NCI-H774 (cell line): ENCODE measurements around the gene GOLGB1.
A peak's percentile ranks its signal among the peaks of the same experiment; 100 is the strongest.

Experiments
- DNase-seq: peaks from one replicate; lab custom pipeline; 2025; lab: John Stamatoyannopoulos, UW

The GOLGB1 gene

DNA sequence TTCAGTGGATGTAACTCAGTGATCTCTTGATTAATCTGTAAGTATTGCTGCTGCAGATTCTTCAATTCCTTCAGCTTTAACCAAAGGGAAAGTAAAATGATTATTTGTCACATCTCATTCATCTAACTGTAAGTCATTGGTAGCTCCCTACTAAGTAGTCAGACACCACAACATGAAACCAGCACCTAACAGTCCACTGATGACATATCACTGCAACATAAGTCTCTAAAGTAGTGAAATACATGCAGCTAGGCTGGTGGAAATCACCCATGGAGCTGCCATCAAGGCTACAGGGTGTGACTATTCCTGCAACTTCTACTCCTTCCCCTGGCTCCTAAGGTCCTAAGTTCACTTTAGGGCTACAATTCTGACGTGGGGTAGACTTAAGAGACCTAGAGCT lies 67.7 kb downstream of the GOLGB1 start:
- no peak for DNase-seq

DNA sequence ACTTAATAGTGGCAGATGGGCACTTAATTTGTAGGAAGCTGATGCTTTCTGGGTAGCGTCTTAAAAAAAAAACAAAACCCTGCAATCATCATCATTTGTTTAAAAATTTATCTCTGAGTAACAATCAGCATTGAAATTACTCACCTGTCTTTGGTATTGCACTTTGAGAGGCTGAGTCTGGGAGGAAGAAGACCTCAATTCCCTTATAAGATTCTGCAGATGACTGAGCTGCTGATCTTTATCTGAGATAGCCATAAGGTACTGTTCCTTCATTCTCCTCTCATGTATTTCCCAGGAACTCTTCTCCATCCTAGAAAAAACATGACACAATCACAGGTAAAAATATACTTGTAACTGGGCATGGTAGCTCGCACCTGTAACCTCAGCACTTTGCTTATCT lies 72.4 kb downstream of the GOLGB1 start:
- no peak for DNase-seq

DNA sequence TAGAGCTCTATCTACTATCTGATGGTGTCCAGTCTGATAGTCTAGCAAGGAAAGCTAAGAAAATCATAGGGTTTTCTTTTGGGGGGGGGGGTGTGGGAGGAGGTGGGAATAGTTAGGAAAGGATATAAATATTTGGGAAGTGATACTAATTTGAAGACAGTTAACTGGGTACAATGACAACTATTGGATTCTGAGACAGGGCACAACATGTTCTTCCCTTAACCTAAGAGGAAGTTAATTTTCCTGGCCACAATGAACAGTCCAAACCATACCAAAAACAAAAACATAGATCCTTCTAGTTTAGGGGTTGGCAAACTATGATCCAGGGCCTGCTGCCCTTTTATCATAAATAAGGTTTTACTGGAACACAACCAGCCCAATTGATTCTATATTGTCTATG lies 78.9 kb downstream of the GOLGB1 start:
- DNase-seq: no peak

DNA sequence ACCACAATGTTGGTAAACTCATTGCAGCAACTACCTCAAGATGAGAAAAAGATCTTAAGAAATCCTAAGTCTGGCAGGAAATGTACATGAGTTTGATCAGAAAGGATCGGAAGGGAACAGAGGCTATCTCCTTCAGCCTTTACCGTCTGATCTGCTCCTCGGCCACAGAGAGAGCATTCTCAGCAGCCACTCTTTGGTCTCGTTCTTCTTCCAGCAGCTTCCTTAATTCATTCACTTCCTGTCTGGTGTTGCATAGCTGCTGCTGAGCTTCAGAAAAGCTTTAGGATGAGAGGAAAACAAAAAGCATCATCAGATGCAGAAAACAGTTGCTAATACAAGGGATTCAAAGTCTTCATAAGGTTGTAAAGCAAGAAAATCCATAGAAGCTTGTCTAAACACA lies 82.2 kb downstream of the GOLGB1 start:
- no peak for DNase-seq

DNA sequence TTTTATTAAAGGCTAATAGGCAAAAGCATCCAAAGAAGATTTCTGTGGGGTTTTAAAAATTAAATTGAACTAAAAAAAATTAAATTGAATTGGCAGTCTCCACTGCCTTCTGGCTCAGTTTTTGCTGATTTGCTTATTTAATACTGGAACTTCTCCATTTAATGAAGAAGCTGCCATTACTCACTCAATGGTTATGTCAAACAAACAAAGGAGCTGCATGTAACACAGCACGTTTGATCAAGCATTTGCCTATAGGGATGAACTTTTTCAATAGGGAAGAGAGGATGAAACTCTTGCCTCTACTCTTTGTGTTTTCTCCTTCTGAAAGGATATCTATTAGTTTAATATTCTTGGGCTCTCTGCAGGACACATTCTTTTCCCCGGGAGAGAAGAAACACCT lies 84.1 kb downstream of the GOLGB1 start:
- DNase-seq: no peak

DNA sequence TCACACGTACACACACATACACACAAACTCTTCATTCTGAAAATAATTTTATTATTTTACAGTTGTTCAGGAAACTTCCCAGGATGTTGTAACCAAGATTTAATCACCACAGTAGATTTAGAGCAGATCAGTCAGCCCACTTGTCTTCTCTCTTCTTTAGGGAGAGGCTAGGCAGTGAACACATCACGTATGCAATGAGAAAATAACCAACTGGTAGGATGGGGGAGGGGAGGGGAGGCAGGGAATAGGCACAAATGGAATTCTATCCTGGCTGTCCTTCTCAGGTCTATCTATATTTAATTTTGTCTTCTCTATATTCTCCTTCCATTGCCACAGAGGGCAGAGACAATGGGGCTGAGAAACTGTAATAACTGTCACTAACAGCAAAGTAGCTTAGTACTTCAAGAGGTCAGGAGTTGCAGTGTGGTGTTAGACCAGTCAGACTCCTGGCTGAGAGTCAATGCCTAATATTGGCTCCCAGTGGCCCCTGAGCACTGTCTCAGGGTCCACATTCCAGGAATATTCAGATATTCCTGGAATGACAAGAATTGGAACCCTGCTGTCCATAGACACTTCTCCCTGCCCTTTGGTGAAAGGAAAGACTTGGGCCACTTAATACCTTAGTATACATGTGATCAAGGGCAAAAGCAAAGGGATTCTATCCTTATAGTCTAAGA lies 86.2 kb downstream of the GOLGB1 start:
- no peak for DNase-seq

DNA sequence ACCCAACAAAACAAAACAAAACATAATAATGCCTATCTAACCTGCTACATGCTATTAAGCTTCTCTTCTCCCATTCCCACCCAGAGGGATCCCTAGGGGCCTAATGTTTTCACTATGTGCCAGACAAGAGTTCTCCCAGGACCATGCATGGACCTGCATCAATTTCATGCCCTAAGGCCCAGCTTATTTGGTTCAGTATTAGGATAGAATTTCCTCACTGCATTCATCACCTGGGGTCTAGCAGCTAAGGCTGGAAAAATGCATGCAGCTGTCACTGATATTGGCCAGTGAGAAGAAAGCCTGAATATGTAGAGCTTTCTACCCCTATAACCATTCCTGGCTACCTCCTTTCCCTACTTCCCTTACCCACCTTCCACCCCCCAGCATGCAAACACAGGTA lies 86.8 kb downstream of the GOLGB1 start:
- DNase-seq: no peak

DNA sequence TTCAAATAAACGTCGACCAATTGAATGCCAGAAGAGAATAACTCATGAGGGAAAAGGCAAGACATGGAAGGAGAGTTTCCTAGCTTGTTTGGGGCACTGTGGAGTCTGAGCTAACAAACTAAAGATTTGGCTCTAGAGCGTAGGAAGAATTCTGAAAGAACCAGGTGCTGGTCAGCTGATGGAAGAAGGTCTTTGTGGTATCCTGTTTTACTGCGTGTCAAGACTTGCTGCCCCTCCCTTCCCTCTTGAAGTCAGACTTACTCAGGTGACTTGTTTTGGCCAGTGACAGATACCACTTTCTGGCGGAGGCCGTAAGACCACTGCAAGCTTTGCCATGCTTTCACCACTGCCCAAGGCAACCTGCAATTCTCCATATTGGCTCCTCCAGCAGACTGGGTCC lies 88.2 kb downstream of the GOLGB1 start:
- no peak for DNase-seq

DNA sequence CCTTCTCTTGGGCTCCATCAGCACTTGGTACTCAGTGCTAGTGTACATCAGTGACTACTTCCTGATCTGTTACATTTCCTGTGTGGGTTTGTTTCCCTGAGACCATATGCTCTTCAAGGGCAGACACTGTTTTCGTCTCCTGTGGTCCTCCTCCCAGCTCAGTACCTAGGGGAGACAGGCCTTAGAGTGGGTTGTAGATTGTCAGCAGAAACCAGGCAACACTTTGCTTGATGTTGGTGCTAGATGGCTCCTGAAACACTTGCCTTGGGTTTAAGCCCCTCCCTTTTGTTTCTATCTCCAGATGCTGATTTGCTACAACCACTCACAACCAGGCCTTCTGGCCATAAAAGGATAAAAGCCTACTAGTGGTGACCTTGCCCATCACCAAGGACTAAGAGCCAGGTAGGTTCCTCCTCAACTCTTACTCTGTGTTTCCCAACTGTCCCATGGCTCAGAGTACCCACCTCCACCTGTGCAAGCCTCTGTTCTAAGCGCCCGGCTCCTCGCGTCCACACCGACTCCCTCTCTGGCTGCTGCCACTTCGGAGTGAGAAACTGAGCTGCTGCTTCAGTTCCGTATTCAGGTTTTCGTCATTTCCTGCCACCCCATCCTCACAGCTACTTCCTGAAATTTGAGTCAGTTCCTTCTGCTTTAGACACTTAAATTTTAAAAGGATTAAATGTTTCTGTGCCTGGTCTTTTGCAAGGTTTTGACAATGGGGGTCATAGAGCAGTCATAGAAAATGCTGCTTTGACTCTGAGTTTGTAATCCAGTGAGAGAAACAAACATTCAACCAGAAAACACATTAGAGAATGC lies 89.0 kb downstream of the GOLGB1 start, which contains the start of gene HCLS1:
Gene HCLS1 (minus strand): TSS at position 548 of the 816 bp plus-strand sequence. CDS start 2,556 bp downstream, outside the sequence.
- DNase-seq: no peak

DNA sequence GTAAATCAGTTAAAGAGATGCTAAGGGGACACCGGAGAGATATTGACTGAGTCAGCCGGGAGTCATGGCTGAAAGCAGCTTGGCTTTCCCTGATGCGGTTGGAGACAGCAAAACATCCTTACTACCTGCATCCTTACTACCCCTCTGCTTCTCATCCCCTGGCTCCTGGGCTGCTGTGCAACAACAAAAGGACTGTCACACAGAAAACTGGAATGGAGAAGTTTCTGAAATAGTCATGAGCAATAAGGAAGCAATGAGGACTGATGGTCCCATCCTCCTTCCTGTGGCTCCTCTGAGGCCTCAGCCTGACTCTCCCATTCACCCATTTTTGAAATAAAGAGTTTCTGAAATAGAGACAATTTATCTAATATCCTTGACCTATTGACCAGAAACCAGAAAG lies 90.0 kb downstream of the GOLGB1 start:
- DNase-seq: no peak

DNA sequence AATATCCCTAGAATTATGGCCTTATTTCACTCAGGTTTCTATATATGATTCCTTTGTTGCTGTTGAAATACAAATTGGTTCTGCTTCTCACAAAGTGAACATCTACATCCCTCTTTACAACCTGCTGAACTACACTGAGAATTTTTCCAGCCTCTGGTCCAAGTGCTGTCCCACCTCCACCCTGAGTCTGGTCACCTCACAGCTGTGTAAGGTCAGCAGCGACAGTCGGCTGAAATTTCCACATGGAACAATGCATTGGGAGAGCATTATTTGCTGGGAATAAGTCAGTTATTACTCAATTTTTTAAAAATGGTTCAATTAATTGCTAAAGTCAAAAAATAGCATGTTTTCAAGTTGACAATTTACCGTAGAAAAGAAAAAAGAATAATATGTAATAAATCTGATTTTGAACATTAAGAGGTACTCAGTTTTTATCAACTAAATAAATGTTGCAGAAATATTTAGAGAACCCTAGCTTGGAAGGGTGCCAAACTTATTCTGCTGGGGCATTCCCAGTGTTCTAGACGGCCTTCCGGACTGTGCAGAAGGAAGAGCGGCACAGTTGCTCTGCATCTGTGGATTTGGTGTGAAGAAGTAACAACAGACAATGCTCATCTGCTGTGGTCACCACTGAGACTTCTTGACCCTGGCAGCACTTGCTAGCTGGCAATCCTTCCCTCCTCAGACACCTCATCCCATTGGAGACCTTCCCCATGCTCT lies 90.7 kb downstream of the GOLGB1 start:
- DNase-seq: no peak

DNA sequence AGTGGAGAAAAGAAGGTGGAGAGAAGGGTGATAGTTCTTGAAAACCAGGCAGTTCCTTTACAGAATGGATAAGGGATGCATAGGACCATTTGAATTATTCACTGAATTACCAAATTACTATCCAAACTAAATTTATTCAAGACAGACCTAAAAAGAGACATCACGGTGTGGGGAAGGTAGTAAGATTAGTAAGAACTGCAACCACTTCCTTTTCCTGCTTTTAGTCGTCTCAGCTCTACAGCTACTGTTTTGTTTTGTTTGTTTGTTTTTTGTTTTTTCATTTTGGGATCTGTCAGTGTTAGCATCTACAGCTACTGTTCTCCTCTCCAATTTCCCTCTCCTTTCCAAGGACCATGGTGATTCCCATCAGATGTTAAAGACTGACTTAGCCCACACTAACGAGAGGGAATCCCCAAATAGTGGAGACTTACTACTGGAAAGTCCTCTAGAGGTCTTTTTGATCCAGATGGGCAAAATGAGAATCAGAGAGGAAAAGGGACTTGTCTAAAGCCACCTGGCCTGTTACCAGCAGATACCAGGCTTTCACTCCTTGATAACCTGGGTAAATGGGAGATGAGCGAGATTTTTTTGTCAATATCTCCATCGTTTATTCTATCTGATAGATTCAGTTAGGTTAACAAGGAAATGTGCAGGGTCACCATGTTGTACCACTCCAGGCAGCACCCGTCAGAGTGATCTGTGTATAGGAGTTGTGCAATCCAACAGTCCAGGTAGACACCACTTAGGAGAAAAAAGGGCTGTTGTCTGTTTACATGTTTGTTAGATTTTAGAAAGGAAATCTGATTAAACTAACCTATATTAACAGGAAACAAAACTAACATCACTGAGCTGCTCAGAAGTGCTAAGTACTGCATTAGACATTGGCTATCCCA lies 94.8 kb downstream of the GOLGB1 start:
- no peak for DNase-seq

DNA sequence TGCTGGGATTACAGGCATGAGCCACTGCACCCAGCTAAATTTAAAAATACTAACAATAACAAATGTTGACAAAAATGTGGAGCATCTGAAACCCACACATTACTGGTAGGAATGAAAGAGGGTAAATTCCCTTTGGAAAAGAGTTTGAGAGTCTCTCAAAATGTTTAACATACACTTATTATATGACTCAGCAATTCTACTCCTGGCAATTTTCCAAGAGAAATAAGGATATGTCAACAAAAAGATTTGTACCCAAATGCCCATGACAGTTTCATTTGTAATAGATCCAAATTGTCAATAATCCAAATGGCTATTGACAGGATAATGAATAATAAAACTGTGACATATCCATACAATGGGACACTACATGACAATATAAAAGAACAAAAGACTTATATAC lies 97.9 kb downstream of the GOLGB1 start:
- peak; percentile 38 for DNase-seq

DNA sequence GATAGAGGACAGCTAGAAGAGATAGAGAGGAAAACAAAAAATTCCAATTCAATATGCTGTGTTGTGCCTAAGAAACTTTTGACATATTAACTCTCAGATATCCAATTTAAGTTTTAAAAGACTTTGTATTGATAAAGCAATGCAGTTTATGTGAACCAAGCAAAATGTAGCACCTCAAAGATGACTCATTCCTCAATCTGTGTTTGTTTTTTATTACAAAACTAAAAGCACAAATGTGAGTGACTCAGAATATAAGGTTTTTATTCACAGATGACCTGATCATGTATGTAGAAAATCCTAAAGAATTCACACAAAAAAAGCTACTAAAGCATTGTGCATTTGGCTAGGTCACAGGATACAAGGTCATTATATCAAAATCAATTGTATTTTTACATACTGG lies 99.9 kb downstream of the GOLGB1 start:
- DNase-seq: no peak

DNA sequence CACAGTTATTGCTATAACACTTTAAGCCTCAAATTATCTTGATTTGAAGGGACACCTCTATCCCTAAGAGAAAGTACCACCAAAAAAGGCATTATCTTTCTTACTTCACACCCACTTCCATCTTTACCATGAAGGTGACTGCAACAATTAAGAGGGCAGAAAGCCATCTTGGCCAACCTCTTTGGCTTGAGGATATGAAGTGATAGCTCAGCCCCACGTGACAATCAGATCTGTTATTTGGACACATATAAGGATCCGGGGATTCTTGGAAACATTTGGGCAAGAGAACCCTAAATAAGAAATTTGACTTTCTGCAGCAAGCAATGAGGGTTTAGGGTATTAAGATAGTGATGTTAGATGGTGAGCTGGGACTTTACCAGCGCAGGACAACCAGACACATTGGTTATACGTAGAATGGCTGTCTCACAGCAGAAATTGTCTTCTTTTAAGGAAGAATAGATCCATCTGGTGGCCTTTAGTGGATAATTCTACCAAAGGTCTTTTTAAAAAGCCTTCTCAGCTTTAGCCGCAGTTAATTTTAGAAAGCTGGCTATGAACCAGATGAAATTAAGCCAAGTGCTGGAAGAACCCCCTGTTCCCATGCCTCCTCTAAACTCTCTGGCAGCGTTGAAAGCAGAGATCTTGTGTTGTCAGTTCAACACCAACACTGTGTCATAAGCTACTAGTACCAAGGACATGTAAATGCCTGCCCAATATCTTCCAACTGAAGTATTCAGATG lies 101.2 kb downstream of the GOLGB1 start:
- DNase-seq: no peak

DNA sequence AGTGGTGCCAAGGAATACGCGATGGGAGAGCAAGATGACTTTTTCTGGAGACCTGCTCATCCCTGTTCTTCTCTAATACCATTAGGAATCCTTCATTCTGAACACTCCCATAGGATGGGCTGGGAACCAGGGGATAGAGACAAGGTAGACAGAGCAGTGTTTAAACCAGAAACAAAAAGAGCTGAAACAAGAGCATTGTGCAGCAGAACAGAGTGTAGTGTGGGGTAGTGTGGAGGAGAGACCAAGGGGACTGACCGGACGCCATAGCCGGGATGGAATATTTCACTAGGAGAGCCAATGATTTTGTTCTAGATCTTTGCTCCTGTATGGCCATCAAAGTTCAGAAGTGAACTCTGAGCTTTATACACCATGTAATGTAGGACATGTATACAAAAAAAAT lies 104.5 kb downstream of the GOLGB1 start:
- no peak for DNase-seq

DNA sequence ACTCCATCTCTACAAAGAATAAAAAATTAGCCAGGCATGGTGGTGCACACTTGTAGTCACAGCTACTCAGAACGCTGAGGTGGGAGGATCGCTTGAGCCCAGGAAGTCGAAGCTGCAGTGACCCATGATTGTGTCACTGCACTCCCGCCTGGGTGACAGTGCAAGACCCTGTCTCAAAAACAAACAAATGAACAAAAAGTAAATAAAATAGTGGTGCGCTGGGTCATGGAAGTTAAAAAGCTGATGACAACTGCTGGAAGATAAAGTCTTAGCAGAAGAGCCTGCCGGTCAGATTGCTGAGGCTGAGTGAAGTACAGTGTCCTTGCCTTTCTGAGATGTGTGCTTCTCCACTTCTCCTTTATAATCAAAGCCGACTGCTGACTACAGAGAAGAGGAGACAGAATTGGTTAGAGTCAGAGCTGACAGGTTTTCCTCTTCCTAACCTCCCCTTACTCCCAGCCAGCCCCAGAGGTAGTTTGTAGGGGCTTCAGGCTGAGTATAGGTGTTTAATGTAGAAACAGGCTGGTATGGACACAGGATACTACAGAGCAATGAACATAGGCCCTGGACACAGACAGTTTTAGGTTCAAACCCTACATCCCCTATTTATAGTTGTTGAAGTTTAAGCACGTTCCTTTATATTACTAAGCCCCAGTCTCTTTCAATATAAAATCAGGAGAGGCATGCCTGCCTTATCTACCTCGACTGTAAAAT lies 106.8 kb downstream of the GOLGB1 start:
- DNase-seq: no peak

DNA sequence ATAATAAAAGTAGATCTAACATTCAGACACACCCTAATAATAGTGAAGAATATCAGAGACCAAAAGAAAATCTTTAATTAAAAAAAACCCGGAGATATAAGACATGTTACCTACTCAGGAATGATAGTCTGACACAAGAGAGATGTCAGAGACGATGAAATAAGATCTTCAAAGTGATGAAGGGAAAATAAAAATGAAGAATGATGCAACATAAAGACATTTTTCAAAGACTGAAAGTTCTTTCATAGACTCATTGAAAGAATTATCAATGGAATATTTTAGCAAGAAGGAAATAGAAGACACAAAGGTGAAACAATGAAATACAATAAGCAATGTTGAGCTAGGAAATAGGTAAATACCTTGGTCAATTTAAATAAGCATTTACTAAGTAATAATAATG lies 108.4 kb downstream of the GOLGB1 start:
- no peak for DNase-seq

DNA sequence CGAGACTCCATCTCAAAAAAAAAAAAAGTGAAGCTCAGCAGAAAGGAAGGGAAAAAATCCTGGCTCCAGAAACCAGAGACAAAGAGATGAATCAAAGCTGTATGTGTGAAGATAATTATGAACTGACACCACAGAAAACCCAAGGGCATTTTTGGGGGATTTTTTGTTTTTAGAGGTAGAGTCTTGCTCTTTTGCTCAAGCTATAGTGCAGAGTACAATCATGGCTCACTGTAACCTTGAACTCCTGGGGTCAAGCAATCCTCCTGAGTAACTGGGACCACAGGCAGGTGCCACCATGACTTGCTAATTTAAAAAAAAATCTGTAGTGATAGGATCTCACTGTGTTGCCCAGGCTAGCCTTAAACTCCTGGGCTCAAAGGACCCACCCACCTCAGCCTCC lies 111.6 kb downstream of the GOLGB1 start:
- DNase-seq: no peak

DNA sequence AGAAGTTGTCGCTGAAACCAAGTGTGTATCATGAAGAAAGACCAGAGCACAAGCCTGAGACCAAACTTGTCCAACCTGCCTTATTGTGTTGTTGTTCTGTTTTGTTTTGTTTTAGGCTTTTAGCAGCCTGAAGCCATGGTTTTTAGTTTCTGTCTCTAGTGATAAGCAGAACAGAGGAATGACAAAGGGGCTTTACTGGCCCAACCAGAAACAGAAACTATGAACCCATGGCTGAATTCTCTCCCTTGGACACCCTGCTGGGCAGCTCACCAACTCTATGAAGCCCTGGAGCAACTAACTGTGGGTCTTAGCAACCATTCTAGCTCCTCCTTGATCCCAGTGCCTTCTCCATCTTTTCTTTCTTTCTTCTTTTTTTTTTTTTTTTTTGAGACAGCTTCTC lies 119.2 kb downstream of the GOLGB1 start:
- no peak for DNase-seq

DNA sequence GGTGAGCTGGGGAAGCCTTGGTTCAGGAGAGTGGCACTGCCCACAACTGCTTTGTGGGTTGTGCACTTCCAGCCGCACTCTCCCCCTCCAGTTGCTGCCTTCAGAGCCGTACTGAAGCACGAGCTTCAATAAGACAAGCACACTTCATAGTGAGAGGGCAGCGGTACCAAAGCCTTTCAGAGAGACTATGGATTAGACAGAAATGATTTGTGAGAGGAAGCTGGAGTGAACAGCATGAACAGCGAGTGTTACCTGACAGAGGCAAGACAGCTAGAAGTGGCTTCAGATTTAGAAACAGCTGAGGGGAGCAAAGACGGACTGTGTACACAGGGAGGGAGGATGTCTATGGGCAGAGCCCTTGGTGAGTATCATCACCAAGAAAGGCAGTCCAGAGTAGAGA lies 119.9 kb downstream of the GOLGB1 start:
- DNase-seq: no peak
